Kidney tubule cell (primary cell): Measurements from ENCODE around the gene PPM1A.
A peak's percentile ranks its signal among the peaks of the same experiment; 100 is the strongest.

Experiments used
- DNase-seq: peaks from one replicate; pipeline ENCODE4 v3.0.0-alpha.2; 2018; ENCODE audit warnings: low spot score

The PPM1A gene

DNA sequence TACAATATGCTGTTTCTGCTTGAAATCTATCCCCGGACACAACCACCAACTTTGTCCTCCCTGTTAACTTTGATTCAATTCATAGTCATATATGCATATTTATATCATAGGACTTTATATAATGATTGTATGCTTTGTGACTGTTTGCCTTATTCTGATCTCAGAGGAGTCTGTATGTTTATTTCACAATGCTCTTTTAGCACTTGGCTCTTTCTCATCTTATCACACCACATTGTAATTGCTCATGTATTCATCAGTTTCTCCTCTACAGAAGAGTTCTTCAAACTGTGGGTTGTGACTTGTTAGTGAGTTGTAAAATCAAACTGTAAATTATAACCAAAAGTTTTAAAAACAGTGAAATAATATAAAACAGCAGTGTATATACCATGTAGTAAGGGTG, 21.7 kb upstream of the PPM1A start:
- DNase-seq = no peak

GRCh38 chr14:60229614-60230013, 19.4 kb upstream of the PPM1A start:
- DNase-seq = no peak

DNA sequence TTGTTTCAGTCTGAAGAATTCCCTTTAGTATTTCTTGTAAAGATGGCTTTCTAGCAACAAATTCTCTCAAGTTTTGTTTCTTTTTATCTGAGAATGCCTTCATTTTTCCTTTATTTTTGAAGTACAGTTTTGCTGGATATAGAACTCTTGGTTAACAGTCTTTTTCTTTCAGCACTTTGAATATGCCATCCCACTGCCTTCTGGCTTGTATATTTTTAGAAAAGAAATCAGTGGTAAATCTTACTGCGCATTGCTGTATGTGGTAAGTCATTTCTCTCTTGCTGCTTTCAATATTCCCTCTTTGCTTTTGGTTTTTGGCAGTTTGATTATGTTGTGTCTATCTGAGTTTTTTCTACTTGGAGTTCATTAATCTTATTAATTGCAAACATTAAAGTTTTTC, 16.8 kb upstream of the PPM1A start:
- DNase-seq = no peak

DNA sequence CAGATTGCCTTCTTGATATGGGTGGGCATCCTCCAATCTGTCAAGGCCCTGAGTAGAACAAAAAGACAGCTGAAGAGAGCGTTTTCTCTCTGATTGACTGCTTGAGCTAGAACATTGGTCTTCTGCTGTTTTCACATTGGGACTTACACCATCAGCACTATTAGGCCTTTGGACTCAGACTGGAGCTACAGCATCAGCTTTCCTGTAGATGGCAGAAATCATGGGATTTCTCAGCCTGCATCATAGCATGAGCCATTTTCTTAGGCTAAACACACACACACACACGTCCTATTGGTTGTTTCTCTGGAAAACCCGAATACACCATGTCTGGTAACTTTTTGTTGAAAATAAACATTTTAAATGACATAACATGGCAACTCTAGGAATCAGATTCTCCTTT, 15.8 kb upstream of the PPM1A start:
- no peak for DNase-seq

- no peak for DNase-seq
Measured at GRCh38 chr14:60233891-60234290, 15.1 kb upstream of the PPM1A start.

DNA sequence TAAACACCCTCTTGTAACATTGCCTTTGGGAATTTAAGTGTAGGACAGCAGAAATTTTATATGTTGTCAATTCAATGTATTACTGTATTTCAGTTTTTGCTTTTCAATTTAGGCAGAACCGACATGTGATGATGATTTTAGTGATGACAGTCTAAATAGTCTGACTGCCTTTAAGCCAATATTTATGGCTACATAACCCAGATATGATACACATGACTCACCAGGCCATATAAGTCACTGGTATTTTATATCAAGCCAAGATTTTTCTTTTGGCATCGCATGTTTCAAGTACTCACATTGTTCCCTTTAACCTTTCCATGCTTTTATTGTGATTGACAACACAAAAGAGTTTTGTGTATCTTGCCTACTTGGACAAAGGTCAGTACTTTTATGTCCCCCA, 13.6 kb upstream of the PPM1A start:
- DNase-seq = no peak

DNA sequence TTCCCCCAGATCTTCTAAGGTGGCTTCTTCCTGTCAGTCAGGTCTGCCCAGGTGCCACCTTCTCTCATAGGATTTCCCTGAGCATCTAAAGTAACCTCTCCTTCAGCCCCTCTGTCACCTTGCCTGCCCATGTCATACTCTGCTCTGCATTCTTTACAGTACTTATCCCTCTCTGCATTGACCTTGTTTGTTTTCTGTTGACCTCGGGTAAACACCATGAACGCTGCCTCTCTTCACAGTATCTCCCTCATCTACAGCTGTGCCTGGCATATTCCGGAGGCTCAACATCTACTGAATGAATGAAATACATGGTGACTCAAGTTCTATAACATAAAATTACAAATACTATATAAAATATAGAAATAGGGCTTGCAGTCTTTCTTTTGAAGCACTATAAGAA, 10.1 kb upstream of the PPM1A start:
- no peak for DNase-seq

DNA sequence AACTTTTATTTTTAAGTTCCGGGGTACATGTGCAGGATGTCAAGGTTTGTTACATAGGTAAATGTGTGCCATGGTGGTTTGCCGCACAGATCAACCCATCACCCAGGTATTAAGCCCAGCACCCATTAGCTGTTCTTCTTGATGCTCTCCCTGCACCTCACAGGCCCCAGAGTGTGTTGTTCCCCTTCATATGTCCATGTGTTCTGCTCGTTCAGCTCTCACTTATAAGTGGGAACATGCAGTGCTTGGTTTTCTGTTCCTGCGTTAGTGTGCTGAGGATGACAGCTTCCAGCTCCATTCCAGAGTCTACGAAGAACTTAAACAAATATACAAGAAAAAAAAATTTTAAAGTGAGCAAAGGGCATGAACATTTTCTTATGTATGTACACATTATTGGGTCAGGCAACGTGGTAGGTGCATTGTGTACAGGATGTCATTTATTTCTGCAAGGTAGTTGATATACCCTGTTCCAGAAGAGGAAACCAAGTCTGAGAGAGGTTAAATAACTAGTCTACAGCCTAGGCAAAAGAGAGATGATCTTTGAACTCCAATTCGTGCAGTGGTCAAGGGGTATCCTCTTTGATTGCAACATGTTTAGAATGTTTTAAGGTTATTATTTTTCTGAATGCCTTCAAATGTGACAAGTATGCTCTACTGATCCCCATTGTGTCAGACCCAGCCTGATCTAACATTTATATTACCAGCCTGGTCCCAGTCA, 8.7 kb upstream of the PPM1A start:
- DNase-seq = no peak

DNA sequence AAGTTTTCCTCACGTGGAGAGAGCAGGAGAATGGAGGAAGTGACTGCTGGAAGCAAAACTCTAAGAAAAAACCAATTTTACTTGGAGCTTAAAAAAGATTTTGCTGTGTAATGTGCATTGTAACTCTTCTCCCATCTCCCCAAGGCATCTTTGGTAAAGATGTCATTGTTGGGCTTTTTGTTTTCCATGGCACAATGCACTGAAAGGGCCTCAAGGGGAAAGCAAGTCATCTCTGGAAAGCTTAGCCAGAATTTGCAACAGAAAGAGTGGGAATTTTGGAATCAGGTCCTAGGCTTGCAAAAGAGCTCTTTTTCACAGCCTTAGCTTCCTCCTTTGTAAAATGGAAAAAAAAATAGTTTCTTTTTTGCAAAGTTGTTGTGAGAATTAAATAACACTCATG, 7.9 kb upstream of the PPM1A start:
- DNase-seq = no peak

DNA sequence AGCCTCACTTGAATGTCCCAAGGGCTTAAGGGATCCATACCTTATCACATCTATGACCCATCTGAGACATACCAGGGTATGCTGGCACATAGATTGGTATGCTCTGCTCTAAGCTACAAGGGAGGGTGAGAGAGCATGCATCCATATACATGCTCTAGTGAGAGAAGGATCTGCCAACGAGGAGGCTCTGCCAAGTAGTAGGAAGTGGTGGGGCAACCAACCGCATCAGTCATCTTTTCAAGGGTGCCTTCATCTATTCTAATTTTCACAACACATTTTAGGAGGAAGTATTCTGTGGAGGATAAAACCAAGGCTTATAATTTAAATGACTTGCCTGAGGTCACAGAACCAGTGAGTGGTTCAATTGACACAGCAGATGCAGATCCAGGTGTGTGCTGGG, 6.6 kb upstream of the PPM1A start:
- no peak for DNase-seq

GRCh38 chr14:60245380-60246177, 3.4 kb upstream of the PPM1A start:
- DNase-seq = no peak

- DNase-seq = peak; percentile 88
Measured at GRCh38 chr14:60247994-60248696, 876 bp upstream of the PPM1A start.

DNA sequence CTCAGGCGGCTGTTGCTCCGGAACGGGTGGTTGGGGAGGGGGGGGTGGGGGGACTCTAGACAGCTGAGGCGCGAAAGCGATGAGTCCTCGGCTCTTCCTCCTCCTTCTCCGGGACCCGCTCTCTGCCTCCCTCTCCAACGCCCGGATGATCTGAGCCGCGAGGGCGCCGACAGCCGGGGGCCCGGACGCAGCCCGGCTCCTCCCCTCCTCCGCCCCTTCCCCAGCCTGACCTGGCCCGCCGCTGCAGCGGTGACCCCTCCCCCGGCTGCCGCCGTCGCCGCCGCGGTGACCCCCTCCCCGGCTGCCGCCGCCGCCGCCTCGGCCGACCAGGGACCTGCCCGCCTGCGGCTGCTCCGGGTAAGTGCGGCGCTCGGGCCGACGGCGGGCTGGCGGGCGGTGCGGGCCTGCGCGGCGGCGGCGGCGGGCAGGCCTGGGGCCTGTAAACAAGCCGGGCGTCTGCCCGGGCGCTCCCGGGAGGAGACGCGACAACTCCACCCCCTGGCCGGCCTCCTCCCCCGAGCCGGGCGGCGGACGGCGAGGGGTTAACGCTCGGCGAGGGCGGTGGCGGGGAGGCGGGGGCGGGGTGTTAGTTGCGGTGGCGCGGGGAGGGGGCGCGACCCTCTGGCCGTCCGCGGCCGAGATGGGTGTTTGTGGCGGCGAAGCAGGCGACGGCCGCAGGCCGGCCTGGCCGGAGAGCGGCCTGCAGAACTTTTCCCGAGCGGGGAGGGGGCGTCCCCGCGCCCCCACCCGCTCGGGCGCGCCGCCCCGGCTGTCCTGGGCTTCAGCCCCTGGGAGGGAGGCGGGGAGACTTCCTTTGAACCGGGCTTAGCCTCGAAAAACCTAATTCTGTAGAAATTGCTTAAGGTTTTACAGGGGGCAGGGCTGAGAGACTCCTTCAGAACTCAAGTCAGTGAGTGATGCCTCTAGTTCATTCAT, 568 bp downstream of the PPM1A start:
- DNase-seq = peak; percentile 74

DNA sequence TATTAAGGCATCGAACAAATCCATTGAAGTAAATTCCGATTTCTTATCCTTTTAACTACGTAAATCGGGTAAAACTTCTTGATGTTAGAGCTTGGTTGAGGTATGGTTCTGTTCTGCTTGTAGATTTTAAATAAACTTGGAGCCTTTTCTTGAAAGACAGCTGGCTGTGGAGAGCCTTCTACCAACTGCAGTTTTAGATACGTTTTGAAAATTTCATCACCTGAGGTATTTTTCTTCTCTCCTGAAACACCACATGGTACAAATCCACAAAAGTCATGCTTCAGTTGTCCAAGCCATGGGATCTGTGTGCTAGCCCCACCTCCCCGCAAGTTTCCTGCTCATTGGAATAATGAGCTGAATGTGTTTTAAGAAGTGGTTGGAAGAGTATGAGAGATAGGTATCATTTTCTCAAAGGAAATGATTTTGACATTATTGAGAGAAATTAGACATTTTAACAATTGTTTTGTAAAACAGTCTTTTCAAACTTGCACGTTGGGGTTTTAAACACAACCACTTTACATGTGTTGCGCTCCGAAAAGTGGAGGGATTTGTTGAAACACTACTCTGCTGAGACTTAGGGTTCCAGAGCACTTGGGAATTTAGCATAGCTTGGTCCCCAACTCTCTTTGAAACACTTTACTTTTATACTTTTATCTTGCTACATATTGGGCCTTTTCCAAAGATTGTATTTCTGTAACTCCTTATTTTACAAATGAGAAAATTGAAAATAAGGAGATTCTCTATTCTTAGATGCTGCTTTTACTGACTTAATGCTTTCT, 1.4 kb downstream of the PPM1A start:
- DNase-seq = peak; percentile 74

GRCh38 chr14:60251877-60252276, 2.9 kb downstream of the PPM1A start:
- no peak for DNase-seq

- no peak for DNase-seq
Measured at GRCh38 chr14:60252630-60253029, 3.6 kb downstream of the PPM1A start.

DNA sequence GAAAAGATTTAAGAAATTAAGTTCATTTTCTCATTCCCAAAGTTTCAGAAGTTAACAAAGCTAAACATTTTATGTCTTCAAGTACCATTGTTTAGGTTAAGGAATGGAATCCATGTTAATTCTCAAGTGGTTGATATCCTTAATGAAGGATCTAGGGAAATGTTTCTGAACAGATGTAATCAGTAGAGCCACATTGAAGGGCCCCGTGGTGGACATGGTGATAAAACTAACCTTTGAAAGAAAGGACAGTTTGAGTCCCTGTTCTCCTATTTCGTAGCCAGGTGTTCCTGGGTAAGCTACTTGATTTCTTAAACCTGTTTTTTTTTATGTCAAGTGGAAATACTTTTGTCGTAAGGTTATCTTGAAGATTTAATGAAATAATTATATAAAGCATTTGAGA, 4.6 kb downstream of the PPM1A start:
- no peak for DNase-seq

DNA sequence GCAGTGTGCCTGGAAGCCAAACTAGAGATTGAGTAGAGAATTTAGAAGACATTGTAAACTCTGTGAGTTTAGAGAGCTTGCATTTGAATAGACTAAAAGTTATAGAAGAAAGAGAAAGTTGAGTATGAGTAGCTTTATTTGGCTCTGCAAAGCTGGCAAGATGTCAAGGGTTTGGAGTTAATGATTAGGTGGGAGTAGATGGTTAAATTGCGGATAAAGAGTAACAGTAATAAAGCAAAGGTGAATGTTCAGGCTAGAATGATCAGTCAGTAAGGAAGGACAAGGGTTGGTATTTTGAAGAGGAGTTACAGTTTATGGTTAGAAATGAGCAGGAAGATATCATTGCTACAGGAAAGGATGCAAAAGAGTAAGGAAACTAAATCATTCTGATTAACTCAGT, 5.2 kb downstream of the PPM1A start:
- peak; percentile 81 for DNase-seq

GRCh38 chr14:60257865-60258264, 8.8 kb downstream of the PPM1A start:
- DNase-seq = no peak

DNA sequence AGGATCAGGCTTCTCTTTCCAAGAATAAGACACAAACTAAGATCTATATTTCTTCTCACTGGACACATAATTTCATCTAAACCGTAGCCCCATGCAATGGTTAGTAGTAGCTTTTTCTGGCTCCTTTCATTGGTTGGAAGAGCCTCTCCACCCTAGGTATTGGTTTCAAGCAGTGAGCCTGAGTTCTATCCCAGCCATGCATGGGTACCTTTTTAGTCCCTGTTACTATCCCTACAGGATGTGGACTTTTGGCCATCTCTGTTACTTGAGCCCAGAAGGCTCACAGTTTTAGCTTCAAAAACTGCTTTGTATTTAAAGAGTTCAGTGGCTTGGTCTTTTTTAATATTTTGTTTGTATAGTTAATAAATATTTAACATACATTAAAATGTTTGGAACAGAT, 16.1 kb downstream of the PPM1A start:
- DNase-seq = no peak
